Activated CD4-positive, alpha-beta T cell treated with anti-CD3 and anti-CD28 coated beads, Interleukin-2, amount 50 U/mL, for 48 hours (primary cell): ENCODE data around the gene MAPK8IP1.
"Not testable (repeated sequence)": the region's sequence is repeated elsewhere in the genome, so short reads cannot be mapped to it uniquely, and the experiment has no call there.

Experiments
- DNase-seq, 2 experiments: peaks; one replicate each; pipeline ENCODE4 v3.0.0-alpha.2; 2020

MAPK8IP1 gene

GRCh38 chr11:45885274-45885920 is at the start of gene MAPK8IP1:
MAPK8IP1 (plus strand) TSS chr11:45885651; CDS start chr11:45885821, 170 bp downstream.
- DNase-seq, result peak; percentile 46 to 54

- no peak for DNase-seq
Measured at GRCh38 chr11:45839204-45839603, 46.2 kb upstream of the MAPK8IP1 start.

GRCh38 chr11:45840251-45840650 is 45.2 kb upstream of the MAPK8IP1 start:
- not testable (repeated sequence) for DNase-seq

- DNase-seq, result peak; percentile 88 to 92
Measured at GRCh38 chr11:45843158-45843924, 42.1 kb upstream of the MAPK8IP1 start.

GRCh38 chr11:45844822-45845578 is 40.5 kb upstream of the MAPK8IP1 start:
- no peak for DNase-seq

GRCh38 chr11:45846174-45846675 is 39.2 kb upstream of the MAPK8IP1 start:
- DNase-seq, result no peak

- peak; percentile 100 for DNase-seq
Measured at GRCh38 chr11:45846974-45847910, 38.2 kb upstream of the MAPK8IP1 start, which contains the start of gene CRY2. CRY2 (plus strand) TSS chr11:45847475; CDS start chr11:45847491, 16 bp downstream.

- peak; percentile 34 to 49 for DNase-seq
Measured at GRCh38 chr11:45847911-45848316, 37.5 kb upstream of the MAPK8IP1 start.

- no peak for DNase-seq
Measured at GRCh38 chr11:45848654-45849081, 36.8 kb upstream of the MAPK8IP1 start.

GRCh38 chr11:45850446-45850845 is 35.0 kb upstream of the MAPK8IP1 start:
- no peak for DNase-seq

GRCh38 chr11:45851228-45851627 is 34.2 kb upstream of the MAPK8IP1 start:
- no peak for DNase-seq

- DNase-seq, result no peak
Measured at GRCh38 chr11:45852018-45852711, 33.3 kb upstream of the MAPK8IP1 start.

GRCh38 chr11:45852712-45853101 is 32.7 kb upstream of the MAPK8IP1 start:
- DNase-seq, result no peak

- no peak for DNase-seq
Measured at GRCh38 chr11:45853332-45854219, 31.9 kb upstream of the MAPK8IP1 start.

- DNase-seq, result no peak
Measured at GRCh38 chr11:45855308-45855707, 30.1 kb upstream of the MAPK8IP1 start.

- DNase-seq, result no peak
Measured at GRCh38 chr11:45856044-45856468, 29.4 kb upstream of the MAPK8IP1 start.

- no peak for DNase-seq
Measured at GRCh38 chr11:45857961-45858474, 27.4 kb upstream of the MAPK8IP1 start.

- DNase-seq, result no peak
Measured at GRCh38 chr11:45858751-45859398, 26.6 kb upstream of the MAPK8IP1 start.

- no peak for DNase-seq
Measured at GRCh38 chr11:45859661-45860140, 25.8 kb upstream of the MAPK8IP1 start.
